HG03520 (cell line): ENCODE data around the gene WNT1.

Experiments
- ATAC-seq: cut with Tn5 transposase; IDR thresholded peaks from one replicate; pipeline ENCODE4 v1.9.1; 2021; ENCODE audit warnings: mild to moderate bottlenecking, moderate library complexity; ENCODE audit not compliant: unreplicated experiment

Gene WNT1

DNA sequence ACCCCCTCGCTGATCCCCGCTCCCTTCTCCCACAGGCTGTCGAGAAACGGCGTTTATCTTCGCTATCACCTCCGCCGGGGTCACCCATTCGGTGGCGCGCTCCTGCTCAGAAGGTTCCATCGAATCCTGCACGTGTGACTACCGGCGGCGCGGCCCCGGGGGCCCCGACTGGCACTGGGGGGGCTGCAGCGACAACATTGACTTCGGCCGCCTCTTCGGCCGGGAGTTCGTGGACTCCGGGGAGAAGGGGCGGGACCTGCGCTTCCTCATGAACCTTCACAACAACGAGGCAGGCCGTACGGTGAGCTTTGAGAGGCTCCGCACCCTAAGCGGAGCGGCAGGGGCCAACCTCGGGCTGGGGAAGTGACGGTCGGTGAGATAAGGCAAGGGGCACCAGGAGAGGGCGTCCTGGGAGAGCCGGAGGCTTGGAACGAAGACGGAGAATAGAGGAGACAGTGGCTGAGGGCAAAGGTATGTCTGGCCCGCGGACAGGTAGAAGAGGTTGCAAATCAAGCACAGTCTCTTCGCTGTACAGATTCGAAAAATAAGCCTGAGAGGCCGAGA, 2.3 kb downstream of the WNT1 start:
- no peak for ATAC-seq

DNA sequence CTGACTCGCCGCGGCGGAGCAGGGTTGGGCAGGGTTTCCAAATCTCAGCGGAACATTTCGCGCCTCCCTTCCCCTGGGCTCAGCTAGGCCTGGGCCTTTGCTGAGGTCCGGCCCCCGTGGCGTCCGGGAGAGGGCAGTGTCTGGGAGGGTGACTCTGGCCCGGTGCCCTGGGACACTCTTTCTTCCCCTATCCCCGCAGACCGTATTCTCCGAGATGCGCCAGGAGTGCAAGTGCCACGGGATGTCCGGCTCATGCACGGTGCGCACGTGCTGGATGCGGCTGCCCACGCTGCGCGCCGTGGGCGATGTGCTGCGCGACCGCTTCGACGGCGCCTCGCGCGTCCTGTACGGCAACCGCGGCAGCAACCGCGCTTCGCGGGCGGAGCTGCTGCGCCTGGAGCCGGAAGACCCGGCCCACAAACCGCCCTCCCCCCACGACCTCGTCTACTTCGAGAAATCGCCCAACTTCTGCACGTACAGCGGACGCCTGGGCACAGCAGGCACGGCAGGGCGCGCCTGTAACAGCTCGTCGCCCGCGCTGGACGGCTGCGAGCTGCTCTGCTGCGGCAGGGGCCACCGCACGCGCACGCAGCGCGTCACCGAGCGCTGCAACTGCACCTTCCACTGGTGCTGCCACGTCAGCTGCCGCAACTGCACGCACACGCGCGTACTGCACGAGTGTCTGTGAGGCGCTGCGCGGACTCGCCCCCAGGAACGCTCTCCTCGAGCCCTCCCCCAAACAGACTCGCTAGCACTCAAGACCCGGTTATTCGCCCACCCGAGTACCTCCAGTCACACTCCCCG, 3.0 kb downstream of the WNT1 start:
- ATAC-seq: no peak

DNA sequence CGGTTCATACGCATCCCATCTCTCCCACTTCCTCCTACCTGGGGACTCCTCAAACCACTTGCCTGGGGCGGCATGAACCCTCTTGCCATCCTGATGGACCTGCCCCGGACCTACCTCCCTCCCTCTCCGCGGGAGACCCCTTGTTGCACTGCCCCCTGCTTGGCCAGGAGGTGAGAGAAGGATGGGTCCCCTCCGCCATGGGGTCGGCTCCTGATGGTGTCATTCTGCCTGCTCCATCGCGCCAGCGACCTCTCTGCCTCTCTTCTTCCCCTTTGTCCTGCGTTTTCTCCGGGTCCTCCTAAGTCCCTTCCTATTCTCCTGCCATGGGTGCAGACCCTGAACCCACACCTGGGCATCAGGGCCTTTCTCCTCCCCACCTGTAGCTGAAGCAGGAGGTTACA, 3.6 kb downstream of the WNT1 start:
- no peak for ATAC-seq

DNA sequence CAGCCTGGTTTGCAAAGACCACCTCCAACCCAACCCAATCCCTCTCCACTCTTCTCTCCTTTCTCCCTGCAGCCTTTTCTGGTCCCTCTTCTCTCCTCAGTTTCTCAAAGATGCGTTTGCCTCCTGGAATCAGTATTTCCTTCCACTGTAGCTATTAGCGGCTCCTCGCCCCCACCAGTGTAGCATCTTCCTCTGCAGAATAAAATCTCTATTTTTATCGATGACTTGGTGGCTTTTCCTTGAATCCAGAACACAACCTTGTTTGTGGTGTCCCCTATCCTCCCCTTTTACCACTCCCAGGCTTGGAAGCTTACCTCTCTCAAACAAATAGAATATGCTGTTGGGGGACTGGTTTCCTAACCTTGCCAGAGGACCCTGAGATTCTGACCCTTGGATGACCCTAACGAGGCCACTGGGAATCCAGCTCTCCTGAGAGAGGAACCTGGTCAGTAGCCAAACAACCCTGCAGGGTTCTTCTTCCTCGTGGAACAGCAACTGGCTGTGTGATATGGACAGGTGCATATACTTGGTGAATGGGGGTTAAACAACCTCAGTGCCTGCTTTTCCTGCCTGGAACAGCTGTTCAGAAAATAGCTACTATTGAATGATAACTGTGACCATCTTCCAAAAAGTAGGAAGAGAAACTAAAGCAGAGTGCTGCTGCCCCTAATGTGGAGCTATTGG, 4.4 kb downstream of the WNT1 start:
- ATAC-seq: no peak

DNA sequence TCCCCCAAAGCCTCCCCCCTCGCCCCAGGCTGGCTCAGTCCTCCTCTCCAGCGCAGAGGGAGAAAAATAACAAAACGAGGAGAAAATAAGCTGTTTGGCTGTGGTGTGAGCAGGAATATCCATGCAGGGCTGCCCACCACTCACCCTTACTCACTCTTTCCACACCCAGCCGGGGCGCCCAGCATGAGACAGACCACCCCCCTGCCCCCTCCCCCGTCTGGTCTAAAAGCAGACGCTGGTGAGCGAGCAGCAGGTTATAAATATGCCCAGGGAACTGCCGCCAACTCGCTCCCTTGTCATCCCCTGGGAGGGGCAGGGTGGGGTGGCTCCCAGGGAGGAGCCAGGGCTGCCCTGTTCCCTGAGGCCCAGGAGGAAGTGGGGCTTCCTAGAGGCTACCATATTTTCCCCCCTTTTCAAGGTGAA, 7.4 kb downstream of the WNT1 start:
- ATAC-seq: no peak

DNA sequence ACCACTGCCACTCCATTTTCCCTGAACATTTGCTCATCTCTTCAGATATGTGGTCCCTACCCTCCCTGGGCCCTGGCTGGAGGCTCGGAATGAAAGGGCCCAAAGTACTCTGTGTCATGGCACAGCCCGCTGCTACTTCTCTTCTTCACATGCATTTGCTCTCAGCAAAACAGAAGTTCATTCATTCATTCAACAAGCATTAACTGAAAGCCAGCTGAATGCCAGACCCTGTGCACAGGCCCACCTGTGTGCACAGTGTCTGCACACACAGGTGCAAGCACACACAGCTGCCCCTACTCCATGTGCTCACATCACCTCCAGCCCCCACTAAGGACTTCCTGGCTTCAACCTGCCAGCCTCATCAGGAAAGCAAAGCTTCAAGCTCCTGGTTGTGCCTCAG, 7.8 kb downstream of the WNT1 start:
- no peak for ATAC-seq

DNA sequence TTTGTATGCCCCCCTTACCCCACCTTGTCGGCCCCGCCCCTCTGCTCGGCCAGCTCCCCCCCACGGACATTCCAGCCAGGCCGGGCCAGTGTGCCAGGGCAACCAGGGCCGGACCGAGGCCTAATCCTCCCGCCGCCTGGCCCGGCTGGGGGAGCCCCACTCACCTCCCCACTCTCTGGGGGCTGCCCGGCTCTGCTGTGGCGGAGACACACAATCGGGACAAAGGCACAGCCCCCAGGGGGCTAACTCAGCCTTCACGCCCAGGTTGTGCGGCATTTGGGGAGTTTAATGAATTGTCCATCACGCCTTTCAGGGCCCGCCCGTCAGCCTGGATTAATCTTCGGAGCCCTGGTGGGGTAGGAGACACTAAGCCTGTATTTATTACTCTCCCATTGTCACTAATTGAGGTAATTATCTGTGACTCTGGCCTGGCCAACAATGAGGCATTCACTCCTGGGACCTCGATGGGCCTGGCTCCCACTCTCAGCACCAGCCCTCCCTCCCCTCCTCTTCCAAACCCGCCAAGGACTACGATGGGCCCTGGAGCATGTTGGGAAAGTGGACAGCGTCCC, 8.7 kb downstream of the WNT1 start:
- ATAC-seq: no peak

DNA sequence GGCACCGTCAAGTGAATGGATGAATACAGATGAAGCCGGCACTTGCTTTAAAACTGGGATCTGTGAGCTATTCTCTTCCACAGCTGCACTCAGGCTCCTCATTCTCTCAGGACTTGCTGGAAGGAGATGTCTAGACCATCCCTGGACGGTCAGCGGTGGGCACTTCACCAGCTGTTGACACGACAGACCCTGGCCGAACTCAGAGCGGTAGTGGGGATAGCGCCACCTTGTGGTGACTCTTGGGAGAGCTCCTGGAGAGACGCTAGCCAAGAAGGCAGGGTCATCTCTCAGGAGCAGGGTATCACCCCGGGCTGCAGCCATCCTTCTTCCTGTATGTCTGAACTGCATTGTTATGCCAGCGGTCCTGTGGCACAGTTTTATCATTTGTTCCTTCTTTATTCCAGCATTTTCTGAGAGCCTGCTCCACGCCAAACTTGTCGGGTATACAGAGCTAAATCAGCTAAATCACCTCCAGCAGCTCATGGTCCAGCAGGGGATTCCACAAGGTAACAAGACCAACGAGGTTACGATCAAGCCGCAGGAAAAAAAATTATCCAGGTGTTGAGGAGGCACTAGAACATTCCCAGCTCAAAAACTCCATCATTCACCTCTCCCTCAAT, 10.0 kb downstream of the WNT1 start:
- no peak for ATAC-seq

DNA sequence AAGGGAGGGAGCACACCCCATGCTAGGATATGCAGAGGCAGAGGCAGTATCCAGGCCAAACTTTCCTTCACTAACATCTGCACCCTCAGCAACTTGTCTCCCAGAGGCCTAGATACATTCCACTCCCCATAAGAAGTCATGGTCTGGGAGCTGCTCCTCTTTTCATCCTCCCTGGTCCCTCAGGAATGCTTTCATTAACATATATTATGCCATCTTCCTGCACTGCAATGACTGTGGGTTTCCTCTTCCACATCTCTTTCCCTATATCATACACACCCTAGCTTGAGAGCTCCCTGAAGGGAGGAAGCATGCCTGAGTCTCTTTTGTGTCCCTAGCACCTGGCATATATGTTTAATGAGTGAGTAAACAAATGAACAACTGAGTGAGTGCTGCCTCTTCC, 12.4 kb downstream of the WNT1 start:
- no peak for ATAC-seq

DNA sequence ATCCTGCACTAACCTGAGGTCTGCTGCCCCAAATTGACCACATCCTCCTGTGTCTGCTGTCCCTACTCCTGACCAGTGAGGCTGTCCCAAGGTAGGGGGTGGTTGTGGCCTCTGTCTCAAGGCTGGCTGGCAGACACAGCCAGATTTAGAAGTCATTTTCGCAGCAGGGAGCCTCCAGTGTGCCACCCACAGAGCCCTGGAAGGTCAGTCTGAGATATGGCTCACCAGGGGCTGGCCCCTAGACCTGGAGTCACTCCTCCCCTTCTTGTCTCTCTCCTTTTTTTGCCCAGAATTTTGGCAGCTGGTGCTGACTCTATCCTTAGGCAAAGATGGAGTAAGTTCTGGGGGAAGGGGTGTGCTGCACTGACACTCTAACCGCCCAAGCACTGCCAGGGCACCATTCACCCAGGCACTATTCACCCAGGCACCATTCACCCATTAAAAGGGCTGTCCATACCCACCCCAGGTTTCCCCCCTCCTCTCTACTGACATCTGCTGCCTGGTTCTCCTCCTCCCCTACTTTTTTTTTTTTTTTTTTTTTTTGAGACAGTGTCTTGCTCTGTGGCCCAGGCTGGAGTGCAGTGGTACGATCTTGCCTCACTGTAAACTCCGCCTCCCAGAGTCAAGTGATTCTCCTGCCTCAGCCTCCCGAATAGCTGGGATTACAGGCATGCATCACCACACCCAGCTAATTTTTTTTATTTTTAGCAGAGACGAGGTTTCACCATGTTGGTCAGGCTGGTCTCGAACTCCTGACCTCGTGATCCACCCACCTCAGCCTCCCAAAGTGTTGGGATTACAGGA, 13.3 kb downstream of the WNT1 start:
- ATAC-seq: no peak

DNA sequence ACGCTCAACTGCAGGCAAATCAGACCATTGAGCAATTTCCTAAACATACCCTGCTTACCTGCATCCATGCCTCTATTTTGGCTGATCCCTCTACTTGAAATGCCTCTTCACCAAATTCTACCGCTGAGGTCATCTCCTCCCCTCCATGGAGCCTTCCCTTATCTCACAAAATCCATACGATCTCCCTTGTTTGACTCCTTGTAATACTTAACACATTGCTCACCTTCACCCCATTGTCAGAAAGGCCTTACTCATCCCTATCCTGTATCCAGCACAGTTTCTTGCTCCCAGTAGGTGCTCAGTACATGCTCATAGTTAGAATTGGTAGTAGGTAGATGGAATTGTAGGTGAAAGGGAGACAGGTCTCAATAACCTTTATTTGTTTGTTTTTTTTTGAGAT, 15.7 kb downstream of the WNT1 start:
- ATAC-seq: no peak

DNA sequence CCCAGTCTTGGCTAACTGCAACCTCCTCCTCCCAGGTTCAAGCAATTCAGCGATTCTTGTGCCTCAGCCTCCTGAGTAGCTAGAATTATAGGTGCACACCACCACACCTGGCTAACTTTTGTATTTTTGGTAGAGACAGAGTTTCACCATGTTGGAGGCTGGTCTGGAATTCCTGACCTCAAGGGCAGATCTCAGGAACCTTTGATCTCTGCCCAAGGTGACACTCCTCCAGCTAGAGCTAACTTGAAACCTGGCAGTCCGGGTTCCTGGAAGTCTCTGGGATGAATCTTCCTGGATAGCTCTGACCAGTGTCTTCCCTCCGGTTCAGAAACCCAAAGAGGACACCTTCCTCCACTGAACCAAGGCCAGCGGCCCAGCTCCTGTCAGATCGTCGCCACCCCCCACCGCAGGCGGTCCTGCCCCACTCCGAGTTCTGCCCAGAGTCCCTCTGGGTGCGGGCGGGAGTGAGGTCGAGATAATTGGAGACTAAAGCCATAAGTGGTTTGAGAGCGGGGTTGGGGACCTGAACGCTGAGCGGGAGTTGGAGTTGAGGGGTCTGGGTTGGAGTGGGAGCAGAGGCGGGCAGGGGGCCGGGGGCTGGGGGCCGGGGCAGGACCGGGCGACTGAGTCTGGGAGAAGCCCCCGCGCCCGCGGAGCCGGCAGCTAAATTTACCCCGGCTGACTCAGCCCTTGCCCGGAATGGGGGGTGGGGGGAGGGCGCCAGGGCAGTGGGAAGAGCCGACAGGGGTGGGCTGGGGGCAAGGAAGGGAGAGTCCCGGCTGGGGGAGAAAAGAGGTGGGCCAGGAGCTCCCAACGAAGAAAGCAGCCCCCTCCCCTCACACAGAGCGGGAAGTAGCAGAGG, 16.3 kb downstream of the WNT1 start:
- ATAC-seq: no peak

DNA sequence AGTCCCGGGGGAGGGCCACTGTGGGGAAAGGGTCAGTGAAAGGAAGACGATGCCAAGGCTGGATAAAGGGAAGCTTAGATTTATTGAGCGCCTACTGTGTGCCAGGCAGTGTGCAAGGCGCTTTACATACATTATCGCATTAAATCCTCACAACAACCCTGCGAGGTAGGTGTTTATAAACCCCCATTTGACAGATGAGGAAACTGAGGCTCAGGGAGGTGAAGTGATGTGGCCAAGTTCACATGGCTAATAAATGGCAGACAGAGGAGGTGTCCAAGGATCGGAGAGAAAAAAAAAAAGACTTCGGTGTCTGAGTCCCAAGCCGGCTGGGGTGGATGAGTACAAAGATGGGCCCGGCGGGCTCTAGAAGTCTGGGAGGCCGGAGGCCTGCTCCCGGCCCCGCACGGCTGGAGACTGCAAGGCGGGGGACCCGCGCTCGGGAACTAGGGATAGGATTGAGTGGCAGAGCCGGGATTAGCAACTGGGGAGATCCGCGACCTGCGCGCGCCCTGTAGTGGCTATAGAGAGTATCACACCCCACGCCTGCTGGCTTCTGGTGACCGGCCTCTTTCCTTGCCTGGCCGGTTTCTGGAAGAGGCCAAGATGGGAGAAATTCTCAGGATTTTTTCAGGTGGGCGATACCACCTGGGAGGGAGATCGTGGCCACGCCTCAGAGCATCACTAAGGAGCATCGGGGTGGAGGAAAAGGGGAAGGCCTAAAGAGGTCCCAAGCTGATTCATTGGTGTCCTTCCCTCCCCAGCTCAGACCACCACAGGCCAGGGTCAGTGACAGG, 17.2 kb downstream of the WNT1 start:
- no peak for ATAC-seq

DNA sequence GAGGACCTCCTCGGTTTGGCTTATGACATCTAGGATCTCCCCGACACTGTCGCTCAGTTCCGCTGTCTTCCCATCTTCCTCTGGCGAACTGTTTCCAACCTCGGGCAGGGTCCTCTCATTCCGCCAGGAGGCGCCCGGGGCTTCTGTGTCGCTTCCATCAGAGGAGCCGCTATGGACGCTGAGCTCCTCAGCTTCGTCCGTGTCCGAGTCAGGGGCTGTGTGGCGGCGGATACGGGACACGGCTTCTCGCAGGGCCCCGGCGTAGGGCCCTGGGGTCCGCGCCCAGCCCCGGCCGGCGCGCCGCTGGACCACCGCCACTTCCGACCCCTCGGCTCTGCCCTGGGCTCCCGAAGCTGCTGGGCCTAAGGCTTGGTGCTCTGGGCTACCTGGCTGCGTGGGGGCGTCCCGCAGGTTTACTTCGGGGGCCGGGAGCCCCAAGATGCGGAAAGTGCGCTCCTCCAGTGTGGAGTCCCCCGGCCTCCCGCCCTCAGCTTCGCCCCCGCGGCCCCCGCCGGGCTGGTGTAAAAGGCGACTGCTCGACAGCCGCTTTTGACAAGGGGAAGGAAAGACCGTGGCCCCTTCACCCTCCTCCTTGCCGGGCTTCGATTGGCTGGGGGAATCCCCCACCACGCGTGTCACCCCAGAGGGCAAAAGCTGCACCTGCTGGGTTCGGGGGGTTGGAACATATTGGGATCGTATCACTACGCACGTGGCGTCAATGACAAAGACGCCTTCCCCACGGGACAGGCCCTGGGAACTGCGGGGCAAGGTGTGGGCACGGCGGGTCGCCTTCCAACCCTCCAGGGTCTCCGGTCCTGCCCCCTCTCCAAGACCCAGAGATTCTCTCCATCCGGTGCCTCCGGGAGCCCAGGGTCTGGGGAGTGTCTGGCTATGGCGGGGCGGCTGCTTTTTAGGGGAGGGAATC, 18.9 kb downstream of the WNT1 start:
- no peak for ATAC-seq

DNA sequence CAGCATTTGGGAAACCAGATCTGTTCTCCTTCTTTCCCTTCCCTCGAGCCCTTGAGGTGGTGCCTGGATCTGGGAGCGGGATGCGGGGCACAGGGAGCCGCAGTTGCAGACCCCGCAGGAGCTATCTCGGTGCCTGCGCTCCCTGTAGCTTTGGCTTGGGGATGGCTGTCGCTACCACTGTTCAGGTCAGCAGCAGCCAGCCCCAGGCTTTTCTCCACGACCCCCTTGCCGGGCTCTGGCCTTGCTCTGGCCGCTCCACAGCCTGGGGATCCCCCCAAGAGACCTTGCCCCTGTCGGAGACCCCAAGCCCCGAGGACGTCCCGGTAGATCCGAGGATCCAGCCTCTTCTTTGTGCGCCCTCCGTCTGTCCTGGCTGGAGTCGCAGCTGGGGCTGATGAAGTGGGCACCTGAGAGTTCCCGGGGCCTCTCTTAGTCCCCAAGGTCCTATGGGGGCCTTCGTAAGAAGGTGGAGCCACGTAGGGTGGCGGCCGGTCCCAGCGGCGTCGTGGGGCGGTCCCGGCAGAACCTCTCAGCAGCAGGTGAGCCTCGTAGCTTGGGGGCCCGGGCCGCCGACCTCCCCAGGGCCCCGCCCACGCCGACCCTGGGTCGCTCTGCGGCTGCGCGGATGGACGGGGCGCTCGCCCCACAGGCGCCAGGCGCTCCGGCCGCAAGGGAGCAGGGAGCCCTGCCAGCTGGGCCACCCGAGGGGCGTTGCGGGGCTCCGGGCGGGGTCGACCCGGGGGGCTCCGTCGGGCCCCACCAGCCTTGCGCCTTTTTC, 19.8 kb downstream of the WNT1 start:
- no peak for ATAC-seq

DNA sequence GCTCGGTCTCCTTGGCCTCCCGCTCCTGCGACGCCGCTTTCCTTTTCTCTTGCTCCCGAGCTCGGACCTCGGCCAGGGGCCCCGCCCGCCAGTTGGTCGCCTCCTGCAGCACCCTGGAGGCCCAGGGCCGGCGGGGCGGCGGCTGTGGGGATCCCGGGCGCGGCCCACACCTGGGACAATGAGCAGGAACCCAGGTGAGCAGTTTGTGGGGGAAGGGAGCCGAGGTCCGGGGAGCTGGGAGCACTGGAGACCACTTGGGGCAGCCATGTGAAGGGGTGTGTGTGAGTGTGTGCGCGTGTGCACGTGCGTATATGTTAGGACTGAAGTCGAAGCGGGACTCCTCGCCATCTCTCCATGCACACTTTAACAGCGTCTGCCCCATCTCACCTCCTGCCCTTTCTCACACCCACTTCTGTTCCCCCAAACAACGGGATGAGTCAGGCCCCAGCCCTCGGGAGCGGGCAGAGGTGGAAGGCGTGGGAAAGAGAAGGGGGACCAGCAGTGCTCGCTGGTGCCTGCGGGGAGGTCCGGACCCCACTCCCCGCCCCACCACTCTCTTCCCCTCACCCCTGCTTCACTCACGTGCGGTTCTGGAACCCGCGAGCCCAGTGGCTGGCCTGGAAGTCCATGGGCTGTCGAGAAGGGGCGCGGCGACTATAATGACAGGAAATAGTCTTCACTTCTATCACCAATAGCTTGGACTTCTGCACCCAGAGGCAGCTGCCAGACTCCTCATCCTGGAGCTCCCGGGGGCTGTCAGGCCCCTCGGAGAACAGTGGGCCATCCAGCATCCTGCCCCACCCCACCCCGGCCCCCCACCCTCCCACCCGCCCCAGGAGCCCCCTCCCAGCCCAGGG, 20.6 kb downstream of the WNT1 start:
- ATAC-seq: no peak
